Activated naive CD4-positive, alpha-beta T cell treated with anti-CD3 and anti-CD28 coated beads for 36 hours (primary cell): Measurements from ENCODE around the gene HERC2. TPM values are rescaled to one million over a fixed set of nuclear protein-coding genes. Genes with fewer than 3 reads are reported as not detected.

Experiments
- CTCF ChIA-PET: fragments of 350-600 bp; sonication (Branson Sonifier 250); formaldehyde crosslinking; loops from one replicate; lab custom pipeline; 2021; ENCODE audit warnings: antibody characterized with exemption; lab: Charles Lee
- DNase-seq: peaks from one replicate; pipeline ENCODE4 v3.0.0-alpha.2; 2020
- H3K27ac Mint-ChIP-seq: one replicate; pipeline ENCODE4 v1.8.0; 2021; ENCODE audit warnings: mild to moderate bottlenecking, mixed read lengths
- H3K27me3 Mint-ChIP-seq: one replicate; pipeline ENCODE4 v1.8.0; 2021; ENCODE audit warnings: low read depth, mixed read lengths
- H3K36me3 Mint-ChIP-seq: one replicate; pipeline ENCODE4 v1.8.0; 2021; ENCODE audit warnings: low read depth, mixed read lengths
- H3K4me1 Mint-ChIP-seq: one replicate; pipeline ENCODE4 v1.8.0; 2021; ENCODE audit warnings: low read depth, mixed read lengths
- H3K4me3 Mint-ChIP-seq: one replicate; pipeline ENCODE4 v1.8.0; 2021; ENCODE audit warnings: mild to moderate bottlenecking, moderate library complexity, mixed read lengths
- H3K9me3 Mint-ChIP-seq: one replicate; pipeline ENCODE4 v1.8.0; 2021; ENCODE audit warnings: mixed read lengths
- intact Hi-C: fragments of 100-400 bp; cut with micrococcal nuclease; formaldehyde crosslinking; loops from one replicate; pipeline ENCODE4 v1.15.1; 2023
- total RNA-seq, 2 experiments: library from RNA; stranded (reverse); gene quantifications; one replicate each; pipeline ENCODE4 v1.2.3, GENCODE V29; 2021

The HERC2 gene
- total RNA-seq, 2 experiments from 2014 or later = 26.6 to 31.6 TPM

DNA sequence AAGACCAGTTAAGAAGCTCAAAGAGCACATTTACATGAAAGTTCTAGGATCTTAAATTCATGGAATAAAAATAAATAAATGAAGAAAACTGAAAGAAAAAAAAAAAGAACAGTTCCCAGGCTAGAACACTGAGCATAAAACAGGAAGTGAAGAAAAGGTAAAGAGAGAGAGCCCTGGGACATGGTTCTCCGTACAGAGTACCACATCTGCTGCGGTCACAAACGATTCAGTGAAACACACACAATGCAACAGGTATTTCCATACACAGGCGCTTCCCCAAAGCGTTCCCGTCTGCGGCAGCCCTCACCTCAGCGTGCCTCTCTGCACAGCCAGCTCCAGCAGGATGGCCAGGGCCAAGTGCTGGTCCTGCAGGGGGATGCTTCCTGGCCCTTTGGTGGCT, 49.4 kb downstream of the HERC2 start:
- no peaks in the 10 kb centered on the region for H3K27me3 Mint-ChIP-seq
- no peak overlapping the region for H3K4me3 Mint-ChIP-seq
- DNase-seq = no peak
- H3K36me3 Mint-ChIP-seq = peaks cover 20% of the 10 kb centered on the region
- no peak overlapping the region for H3K27ac Mint-ChIP-seq
- CTCF ChIA-PET = no interaction called here
- intact Hi-C loops = no loop called here
- no peaks in the 10 kb centered on the region for H3K9me3 Mint-ChIP-seq
- H3K4me1 Mint-ChIP-seq = no peaks in the 10 kb centered on the region

- Mint-ChIP-seq H3K9me3 (no peaks in the 10 kb centered on the region), H3K27me3 (no peaks in the 10 kb centered on the region), H3K27ac (no peak overlapping the region), H3K4me1 (no peaks in the 10 kb centered on the region), H3K36me3 (peaks cover 25% of the 10 kb centered on the region), H3K4me3 (no peak overlapping the region)
- CTCF ChIA-PET = no interaction called here
- intact Hi-C loops = no loop called here
- no peak for DNase-seq
Observed at GRCh38 chr15:28271697-28272260, 50.2 kb downstream of the HERC2 start.

GRCh38 chr15:28269097-28269496, 52.9 kb downstream of the HERC2 start:
- intact Hi-C loops = no loop called here
- H3K4me1 Mint-ChIP-seq = no peaks in the 10 kb centered on the region

DNA sequence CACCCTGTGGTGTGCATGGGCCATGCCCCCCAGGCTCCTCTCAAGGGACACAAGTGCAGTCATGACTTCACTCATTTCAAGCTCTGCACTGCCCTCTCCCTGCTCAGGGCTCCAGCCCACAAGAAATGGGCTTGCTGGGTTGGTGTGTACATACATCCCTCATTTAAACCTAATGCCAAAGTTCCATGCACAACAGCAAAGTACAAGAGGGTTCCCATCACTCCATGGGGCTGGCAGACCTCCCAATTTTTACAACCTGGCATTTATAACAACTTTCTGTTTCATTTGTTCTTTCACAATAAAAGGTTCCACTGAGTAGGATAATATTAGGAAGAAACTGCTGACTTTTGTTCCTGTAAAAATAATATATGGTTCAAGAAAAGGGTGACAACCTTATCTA, 54.3 kb downstream of the HERC2 start:
- intact Hi-C loops = no loop called here
- Mint-ChIP-seq H3K9me3 (no peaks in the 10 kb centered on the region), H3K27ac (no peak overlapping the region), H3K36me3 (peaks cover 36% of the 10 kb centered on the region), H3K4me1 (peaks cover 3% of the 10 kb centered on the region), H3K27me3 (no peaks in the 10 kb centered on the region), H3K4me3 (no peak overlapping the region)
- no peak for DNase-seq
- CTCF ChIA-PET = no interaction called here

More at GRCh38 chr15:28269097-28269496, 52.9 kb downstream of the HERC2 start:
- no peak for DNase-seq
- no peaks in the 10 kb centered on the region for H3K27me3 Mint-ChIP-seq
- CTCF ChIA-PET = no interaction called here
- no peak overlapping the region for H3K27ac Mint-ChIP-seq
- H3K36me3 Mint-ChIP-seq = peaks cover 32% of the 10 kb centered on the region
- H3K9me3 Mint-ChIP-seq = no peaks in the 10 kb centered on the region
- no peak overlapping the region for H3K4me3 Mint-ChIP-seq

DNA sequence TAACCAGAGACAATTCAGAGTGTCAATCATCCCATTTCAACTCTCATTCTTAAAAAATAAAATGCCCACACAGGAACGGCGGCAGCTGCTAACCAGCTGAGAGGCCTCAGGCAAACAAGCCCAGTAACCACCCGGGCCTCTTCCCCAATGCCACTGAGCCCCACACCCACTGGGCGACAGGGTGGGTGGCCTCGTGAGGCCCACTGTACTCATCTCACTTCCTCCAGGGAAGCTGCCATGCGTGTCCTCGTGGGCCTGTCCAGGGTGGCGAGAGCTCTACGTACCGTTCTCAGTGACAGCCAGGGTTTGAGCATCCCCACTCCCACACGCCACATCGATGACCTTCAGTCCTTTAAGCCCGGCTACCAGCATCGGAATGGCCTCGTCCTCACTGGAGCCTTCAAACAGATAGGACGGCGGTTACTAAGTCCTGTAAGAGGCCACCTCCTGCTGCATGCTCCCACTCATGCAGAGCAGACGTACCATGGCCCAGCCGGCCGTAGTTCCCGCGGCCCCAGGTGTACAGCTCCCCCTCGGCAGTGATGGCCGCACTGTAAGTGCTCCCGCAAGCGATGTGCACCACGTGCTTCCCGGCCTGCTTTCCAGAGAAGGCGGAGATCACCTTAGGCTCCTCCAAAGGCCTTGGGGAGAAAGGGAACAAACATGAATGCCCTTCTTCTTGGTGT, 56.5 kb downstream of the HERC2 start:
- Mint-ChIP-seq H3K9me3 (no peaks in the 10 kb centered on the region), H3K27ac (no peak overlapping the region), H3K4me1 (peaks cover 8% of the 10 kb centered on the region), H3K36me3 (peaks cover 35% of the 10 kb centered on the region), H3K27me3 (no peaks in the 10 kb centered on the region), H3K4me3 (no peak overlapping the region)
- DNase-seq = no peak
- CTCF ChIA-PET = interaction anchor here (1.2 kb wide), 1 partner anchor 11 kb away, joined by 3 read pairs; no protein-coding TSS in a partner anchor
- intact Hi-C loops = no loop called here

GRCh38 chr15:28264166-28264565, 57.8 kb downstream of the HERC2 start:
- peaks cover 32% of the 10 kb centered on the region for H3K36me3 Mint-ChIP-seq
- no peak for DNase-seq
- H3K4me1 Mint-ChIP-seq = peaks cover 8% of the 10 kb centered on the region
- H3K27me3 Mint-ChIP-seq = no peaks in the 10 kb centered on the region
- CTCF ChIA-PET = interaction anchor here (1.2 kb wide), 1 partner anchor 9 kb away, joined by 3 read pairs; no protein-coding TSS in a partner anchor
- no peak overlapping the region for H3K4me3 Mint-ChIP-seq
- intact Hi-C loops = no loop called here
- H3K9me3 Mint-ChIP-seq = no peaks in the 10 kb centered on the region
- no peak overlapping the region for H3K27ac Mint-ChIP-seq

GRCh38 chr15:28262438-28262837, 59.5 kb downstream of the HERC2 start:
- H3K36me3 Mint-ChIP-seq = peaks cover 27% of the 10 kb centered on the region
- intact Hi-C loops = no loop called here
- no peak overlapping the region for H3K4me3 Mint-ChIP-seq
- H3K4me1 Mint-ChIP-seq = peaks cover 8% of the 10 kb centered on the region
- H3K9me3 Mint-ChIP-seq = no peaks in the 10 kb centered on the region
- CTCF ChIA-PET = no interaction called here
- DNase-seq = no peak
- no peak overlapping the region for H3K27ac Mint-ChIP-seq
- no peaks in the 10 kb centered on the region for H3K27me3 Mint-ChIP-seq

DNA sequence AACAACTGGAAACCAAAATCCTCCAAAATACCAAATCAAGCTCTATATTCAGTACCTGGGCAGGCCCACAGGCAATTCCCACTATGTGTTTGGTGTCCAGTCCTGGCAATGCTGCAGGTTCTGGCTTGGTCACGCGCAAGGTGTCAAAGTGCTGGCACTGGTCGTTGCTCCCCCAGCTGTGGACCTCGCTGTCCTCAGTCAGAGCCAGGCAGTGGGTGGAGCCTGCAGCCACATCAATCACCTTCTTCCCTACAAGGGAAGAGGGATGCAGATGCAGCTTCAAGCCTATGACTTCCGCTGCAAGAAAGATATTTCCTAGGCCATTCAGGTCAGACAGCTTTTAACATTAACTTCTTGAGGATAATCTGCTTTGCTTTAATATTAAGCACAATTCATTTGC, 61.3 kb downstream of the HERC2 start:
- peaks cover 8% of the 10 kb centered on the region for H3K4me1 Mint-ChIP-seq
- H3K27ac Mint-ChIP-seq = no peak overlapping the region
- DNase-seq = no peak
- H3K27me3 Mint-ChIP-seq = no peaks in the 10 kb centered on the region
- intact Hi-C loops = no loop called here
- no peaks in the 10 kb centered on the region for H3K9me3 Mint-ChIP-seq
- CTCF ChIA-PET = no interaction called here
- peaks cover 28% of the 10 kb centered on the region for H3K36me3 Mint-ChIP-seq
- no peak overlapping the region for H3K4me3 Mint-ChIP-seq

DNA sequence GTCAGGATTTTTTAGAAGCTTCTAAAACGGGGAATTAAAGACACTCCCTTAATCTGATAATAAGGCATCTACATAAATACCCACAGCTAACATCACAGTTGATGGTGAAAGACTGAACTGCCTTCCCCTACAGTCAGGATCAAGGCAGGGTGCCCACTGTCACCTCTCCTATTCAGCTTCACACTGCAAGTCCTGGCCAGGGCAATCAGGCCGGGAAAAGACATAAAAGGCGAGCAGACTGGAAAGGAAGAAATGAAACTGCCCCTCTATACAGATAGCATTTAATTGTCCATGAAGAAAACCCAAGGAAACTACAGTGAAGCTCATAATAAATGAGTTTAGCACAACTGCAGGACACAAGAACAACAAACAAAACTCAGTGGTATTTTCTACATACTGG, 61.7 kb downstream of the HERC2 start:
- H3K27ac Mint-ChIP-seq = no peak overlapping the region
- peaks cover 8% of the 10 kb centered on the region for H3K4me1 Mint-ChIP-seq
- intact Hi-C loops = no loop called here
- DNase-seq = no peak
- H3K4me3 Mint-ChIP-seq = no peak overlapping the region
- H3K9me3 Mint-ChIP-seq = no peaks in the 10 kb centered on the region
- peaks cover 30% of the 10 kb centered on the region for H3K36me3 Mint-ChIP-seq
- CTCF ChIA-PET = no interaction called here
- H3K27me3 Mint-ChIP-seq = no peaks in the 10 kb centered on the region

DNA sequence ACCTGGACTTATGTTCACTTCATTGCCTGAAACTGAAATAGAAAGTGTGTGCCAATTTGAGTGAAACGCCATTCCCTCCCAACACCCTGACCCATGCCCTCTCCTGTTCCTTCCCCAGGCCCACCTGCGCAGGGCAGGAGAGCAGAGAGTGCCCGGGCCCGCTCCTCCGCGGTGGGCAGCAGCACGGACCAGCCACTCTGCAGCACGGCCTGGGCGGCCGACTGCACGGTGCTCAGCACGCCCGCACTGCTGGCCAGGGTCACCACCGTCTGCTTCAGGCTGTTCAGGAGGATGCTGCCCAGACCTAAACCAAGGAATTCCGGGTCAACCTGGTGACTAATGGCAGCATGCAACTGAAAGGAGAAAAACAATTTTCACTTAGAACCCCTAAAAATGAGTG, 66.0 kb downstream of the HERC2 start:
- DNase-seq = no peak
- Mint-ChIP-seq H3K27ac (no peak overlapping the region), H3K4me1 (peaks cover 1% of the 10 kb centered on the region), H3K27me3 (no peaks in the 10 kb centered on the region), H3K36me3 (peaks cover 36% of the 10 kb centered on the region), H3K4me3 (no peak overlapping the region), H3K9me3 (no peaks in the 10 kb centered on the region)
- intact Hi-C loops = no loop called here
- CTCF ChIA-PET = no interaction called here

DNA sequence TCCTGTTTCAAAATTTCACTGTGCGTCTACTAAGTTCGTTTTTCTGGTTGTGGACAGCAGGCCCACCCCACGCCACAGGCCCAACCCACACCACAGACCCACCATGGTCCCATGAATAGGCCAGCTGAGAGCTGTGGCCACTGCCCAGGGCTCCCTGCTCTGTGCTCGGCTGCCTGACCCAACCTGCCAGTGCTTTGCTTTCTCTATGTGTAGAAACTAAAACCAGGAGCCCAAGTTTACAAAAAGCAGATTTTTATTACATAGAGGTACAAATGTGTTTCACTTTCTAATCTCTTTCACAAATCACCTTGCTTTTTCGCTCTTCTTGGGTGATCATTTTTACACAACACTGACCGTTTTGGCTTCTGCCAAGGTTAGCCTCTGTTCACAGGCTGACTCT, 69.1 kb downstream of the HERC2 start:
- Mint-ChIP-seq H3K4me1 (no peaks in the 10 kb centered on the region), H3K36me3 (peaks cover 48% of the 10 kb centered on the region), H3K4me3 (no peak overlapping the region), H3K9me3 (peaks cover 4% of the 10 kb centered on the region), H3K27ac (no peak overlapping the region), H3K27me3 (no peaks in the 10 kb centered on the region)
- intact Hi-C loops = no loop called here
- CTCF ChIA-PET = no interaction called here
- no peak for DNase-seq

DNA sequence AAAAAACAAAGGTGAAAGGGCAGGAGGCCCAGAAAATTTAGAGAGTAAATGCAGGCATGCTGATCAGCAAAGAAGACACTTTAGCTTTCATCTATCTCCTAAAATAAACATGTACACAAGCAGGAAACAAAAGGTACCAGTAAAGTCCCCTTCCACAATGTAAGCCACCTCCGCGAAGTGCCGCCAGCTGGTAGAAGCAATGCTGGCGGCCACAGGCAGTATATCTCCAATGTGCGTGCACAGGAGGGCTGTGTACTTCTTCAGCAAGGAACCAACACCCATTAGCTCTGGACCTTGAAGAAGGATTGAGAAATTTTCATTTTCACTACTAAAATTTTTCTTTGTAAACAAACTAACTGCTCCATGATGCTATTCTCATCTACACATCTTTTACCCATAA, 75.4 kb downstream of the HERC2 start:
- Mint-ChIP-seq H3K27me3 (no peaks in the 10 kb centered on the region), H3K36me3 (peaks cover 62% of the 10 kb centered on the region)
- intact Hi-C loops = no loop called here

DNA sequence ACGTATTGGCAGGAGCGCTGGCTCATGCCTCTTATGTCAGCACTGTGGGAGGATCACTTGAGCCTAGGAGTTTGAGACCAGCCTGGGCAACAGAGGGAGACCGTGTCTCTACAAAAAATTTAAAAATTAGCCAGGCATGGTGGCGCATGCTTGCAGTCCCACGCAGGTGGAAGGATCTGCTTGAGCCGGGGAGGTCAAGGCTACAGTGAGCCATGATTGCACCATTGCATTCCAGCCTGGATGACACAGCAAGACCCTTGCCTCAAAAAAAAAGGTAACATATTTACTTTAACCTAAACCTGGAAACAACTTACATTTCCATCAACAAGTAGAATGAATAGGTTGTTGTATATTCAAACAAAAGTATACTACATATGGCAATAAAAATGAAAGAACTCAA, 78.1 kb downstream of the HERC2 start:
- intact Hi-C loops = no loop called here
- H3K9me3 Mint-ChIP-seq = peaks cover 7% of the 10 kb centered on the region
- peaks cover 59% of the 10 kb centered on the region for H3K36me3 Mint-ChIP-seq
- no peak overlapping the region for H3K4me3 Mint-ChIP-seq
- no peak overlapping the region for H3K27ac Mint-ChIP-seq
- H3K27me3 Mint-ChIP-seq = no peaks in the 10 kb centered on the region
- no peak for DNase-seq
- CTCF ChIA-PET = no interaction called here
- no peaks in the 10 kb centered on the region for H3K4me1 Mint-ChIP-seq

More for the DNA sequence above, 75.4 kb downstream of the HERC2 start:
- H3K4me3 Mint-ChIP-seq = no peak overlapping the region
- peaks cover 10% of the 10 kb centered on the region for H3K9me3 Mint-ChIP-seq
- H3K4me1 Mint-ChIP-seq = no peaks in the 10 kb centered on the region
- CTCF ChIA-PET = no interaction called here
- no peak overlapping the region for H3K27ac Mint-ChIP-seq
- DNase-seq = no peak
